Loucy (cell line): ENCODE data around the gene RPS8.

Experiments used
- H2AFZ ChIP-seq: fragments of 200-600 bp; sonication (generic); 2 replicates; pipeline ENCODE4 v1.6.0; 2016; ENCODE audit warnings: antibody characterized with exemption, mild to moderate bottlenecking, low read length, moderate library complexity
- H3F3A ChIP-seq: fragments of 200-600 bp; 2 replicates; pipeline ENCODE4 v1.6.0; 2016; ENCODE audit warnings: antibody characterized with exemption, low read depth, mild to moderate bottlenecking
- H3K27me3 ChIP-seq: fragments of 200-600 bp; sonication (generic); 2 replicates; pipeline ENCODE4 v1.6.1; 2014; ENCODE audit warnings: low read length, mild to moderate bottlenecking; ENCODE audit not compliant: insufficient read depth, poor library complexity, severe bottlenecking
- H3K36me3 ChIP-seq: fragments of 200-600 bp; sonication (generic); 2 replicates; pipeline ENCODE4 v1.6.1; 2016; ENCODE audit warnings: low read length; ENCODE audit not compliant: insufficient read depth
- H3K4me1 ChIP-seq: fragments of 200-600 bp; sonication (generic); 2 replicates; pipeline ENCODE4 v1.5.1; 2014; ENCODE audit warnings: low read length, mild to moderate bottlenecking; ENCODE audit not compliant: insufficient read depth, poor library complexity, severe bottlenecking
- H3K4me2 ChIP-seq: fragments of 200-600 bp; sonication (generic); 2 replicates; pipeline ENCODE4 v1.6.0; 2014; ENCODE audit warnings: antibody characterized with exemption, low read length, low read depth, mild to moderate bottlenecking; ENCODE audit not compliant: poor library complexity, severe bottlenecking
- H3K4me3 ChIP-seq: fragments of 200-600 bp; sonication (generic); 2 replicates; pipeline ENCODE4 v1.5.1; 2014; ENCODE audit warnings: low read length, mild to moderate bottlenecking, mixed read lengths; ENCODE audit not compliant: poor library complexity, severe bottlenecking
- H3K79me2 ChIP-seq: fragments of 200-600 bp; sonication (generic); 2 replicates; pipeline ENCODE4 v1.6.1; 2014; ENCODE audit warnings: low read length; ENCODE audit not compliant: insufficient read depth
- H3K9ac ChIP-seq: fragments of 200-600 bp; sonication (generic); 2 replicates; pipeline ENCODE4 v1.6.0; 2014; ENCODE audit warnings: mild to moderate bottlenecking, low read depth, low read length, moderate library complexity; ENCODE audit not compliant: poor library complexity, severe bottlenecking
- H3K9me2 ChIP-seq: fragments of 200-600 bp; sonication (generic); replicated peaks from 2 replicates; pipeline ENCODE4 v1.6.1; 2016; ENCODE audit warnings: low read depth, low read length, mixed read lengths
- H3K9me3 ChIP-seq: fragments of 200-600 bp; sonication (generic); 2 replicates; pipeline ENCODE4 v1.6.1; 2014; ENCODE audit warnings: mild to moderate bottlenecking, antibody characterized with exemption, low read length, low read depth; ENCODE audit not compliant: insufficient read depth
- H4K20me1 ChIP-seq: fragments of 200-600 bp; sonication (generic); 2 replicates; pipeline ENCODE4 v1.6.0; 2014; ENCODE audit warnings: antibody characterized with exemption, low read length, mild to moderate bottlenecking; ENCODE audit not compliant: insufficient read depth, poor library complexity, severe bottlenecking
- CTCF ChIP-seq: fragments of 200-600 bp; sonication (generic); conservative IDR thresholded peaks from 2 replicates; pipeline ENCODE4 v1.5.1; 2014; ENCODE audit warnings: mild to moderate bottlenecking, antibody characterized with exemption, low read length
- EZH2phosphoT487 ChIP-seq: fragments of 200-600 bp; IDR thresholded peaks from 2 replicates; pipeline ENCODE4 v1.6.1; 2018; ENCODE audit warnings: antibody characterized with exemption, mild to moderate bottlenecking, moderate library complexity, borderline replicate concordance

RPS8 gene

GRCh38 chr1:44798481-44799365, 23.4 kb downstream of the RPS8 start:
- Histone ChIP-seq H3K79me2 (peaks cover 4% of the 10 kb centered on the region), H3K9ac (peak overlapping the region; percentile 93), H3K4me3 (peak overlapping the region; percentile 86), H3F3A (0 out of 2 replicates have a peak, but pooled peaks cover 2% of the 10 kb centered on the region), H3K4me1 (no peaks in the 10 kb centered on the region), H3K9me2 (no peaks in the 10 kb centered on the region), H4K20me1 (no peaks in the 10 kb centered on the region), H3K27me3 (no peaks in the 10 kb centered on the region), H3K4me2 (peak overlapping the region; percentile 84), H3K36me3 (no peaks in the 10 kb centered on the region), H3K9me3 (no peaks in the 10 kb centered on the region), H2AFZ (no peak overlapping the region)
- TF ChIP-seq CTCF: no peak
- TF ChIP-seq EZH2phosphoT487: no peak

- TF ChIP-seq EZH2phosphoT487: no peak
- peak; percentile 79 for TF ChIP-seq CTCF
- no peaks in the 10 kb centered on the region for H4K20me1 ChIP-seq
- H3K9me3 ChIP-seq: no peaks in the 10 kb centered on the region
- H3K27me3 ChIP-seq: no peaks in the 10 kb centered on the region
- peak within 1 kb of the TSS; percentile 84 for H3K4me2 ChIP-seq
- peak within 1 kb of the TSS; percentile 86 for H3K4me3 ChIP-seq
- H3K36me3 ChIP-seq: no peaks in the 10 kb centered on the region
- H3K79me2 ChIP-seq: peaks cover 4% of the 10 kb centered on the region
- no peaks in the 10 kb centered on the region for H3K9me2 ChIP-seq
- H2AFZ ChIP-seq: peak within 1 kb of the TSS; percentile 93
- 0 out of 2 replicates have a peak, but pooled peaks cover 2% of the 10 kb centered on the region for H3F3A ChIP-seq
- no peaks in the 10 kb centered on the region for H3K4me1 ChIP-seq
- H3K9ac ChIP-seq: peak within 1 kb of the TSS; percentile 93
Measured at GRCh38 chr1:44799770-44800584, 24.6 kb downstream of the RPS8 start, which contains the start of gene PLK3. TSS of gene PLK3 (plus strand) at chr1:44800377. CDS start at chr1:44800464, 87 bp downstream.

- no peaks in the 10 kb centered on the region for H3K4me1 ChIP-seq
- H3K27me3 ChIP-seq: no peaks in the 10 kb centered on the region
- H3K36me3 ChIP-seq: no peaks in the 10 kb centered on the region
- no peaks in the 10 kb centered on the region for H3K9me3 ChIP-seq
- no peaks in the 10 kb centered on the region for H4K20me1 ChIP-seq
- H3K79me2 ChIP-seq: peaks cover 4% of the 10 kb centered on the region
- H3F3A ChIP-seq: 0 out of 2 replicates have a peak, but pooled peaks cover 2% of the 10 kb centered on the region
- H2AFZ ChIP-seq: no peak overlapping the region
- no peak overlapping the region for H3K4me3 ChIP-seq
- H3K9ac ChIP-seq: no peak overlapping the region
- H3K9me2 ChIP-seq: no peaks in the 10 kb centered on the region
- H3K4me2 ChIP-seq: peak overlapping the region; percentile 84
- no peak for TF ChIP-seq EZH2phosphoT487
- TF ChIP-seq CTCF: no peak
Measured at GRCh38 chr1:44801491-44802305, 26.4 kb downstream of the RPS8 start.
